SHP77 (cell line): ENCODE measurements around the gene DENND5B.
A peak's percentile ranks its signal among the peaks of the same experiment; 100 is the strongest.

ENCODE experiments used
- DNase-seq, 2 experiments: peaks; one replicate each; lab custom pipeline; 2025; lab: John Stamatoyannopoulos, UW

The DENND5B gene

DNA sequence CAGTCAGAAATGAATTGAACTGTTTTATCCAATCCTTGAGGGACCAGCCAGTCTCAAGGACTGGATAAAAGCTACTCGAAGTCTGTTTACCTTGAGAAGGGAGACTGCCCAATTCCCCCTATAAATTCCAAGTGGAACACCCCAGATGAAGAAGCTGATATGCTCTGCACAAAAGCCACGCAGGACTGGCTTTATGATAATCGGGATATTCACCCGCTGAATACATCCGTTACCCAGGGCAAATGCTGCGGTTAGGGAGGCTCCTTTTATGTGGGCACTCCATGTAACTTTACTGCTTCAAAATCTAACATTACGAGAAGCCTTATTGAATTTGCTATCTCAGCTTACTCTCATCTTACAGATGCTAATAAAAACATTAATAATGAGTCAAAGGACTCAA, 119.1 kb downstream of the DENND5B start:
- no peak for DNase-seq

DNA sequence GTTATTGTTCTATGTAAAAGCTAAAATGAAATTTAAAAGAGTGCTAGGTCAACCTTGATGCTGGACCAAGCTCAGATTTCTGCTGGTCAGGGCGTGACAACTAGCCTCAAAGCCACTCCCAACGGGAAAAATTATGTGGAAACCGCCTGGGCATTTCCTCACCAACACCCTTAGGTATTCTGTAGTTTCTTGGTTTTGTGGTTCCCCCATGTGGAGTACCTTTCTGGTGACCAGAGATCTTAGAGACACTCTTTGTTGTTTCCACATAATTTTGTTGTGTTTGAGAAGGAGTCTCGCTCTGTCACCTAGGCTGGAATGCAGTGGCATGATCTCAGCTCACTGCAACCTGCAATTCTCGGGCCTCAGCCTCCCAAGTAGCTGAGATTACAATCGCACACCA, 119.9 kb downstream of the DENND5B start:
- DNase-seq, result no peak

DNA sequence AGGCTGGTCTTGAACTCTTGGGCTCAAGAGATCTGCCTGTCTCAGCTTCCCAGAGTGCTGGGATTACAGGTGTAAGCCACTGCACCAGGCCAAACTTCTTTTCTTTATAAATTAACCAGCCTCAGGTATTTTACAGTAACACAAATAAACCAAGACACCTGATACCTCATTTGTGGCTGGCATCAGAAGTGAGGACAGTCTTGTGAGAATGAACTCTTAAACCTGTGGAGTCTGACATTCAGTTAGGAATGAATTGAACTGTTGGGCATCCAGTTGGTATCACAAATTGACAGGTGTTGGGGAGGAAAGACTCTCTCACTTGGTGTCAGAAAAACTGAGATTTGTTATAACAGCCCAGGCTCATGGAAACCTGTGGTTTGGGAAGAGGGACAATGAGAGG, 120.5 kb downstream of the DENND5B start:
- DNase-seq, result no peak

DNA sequence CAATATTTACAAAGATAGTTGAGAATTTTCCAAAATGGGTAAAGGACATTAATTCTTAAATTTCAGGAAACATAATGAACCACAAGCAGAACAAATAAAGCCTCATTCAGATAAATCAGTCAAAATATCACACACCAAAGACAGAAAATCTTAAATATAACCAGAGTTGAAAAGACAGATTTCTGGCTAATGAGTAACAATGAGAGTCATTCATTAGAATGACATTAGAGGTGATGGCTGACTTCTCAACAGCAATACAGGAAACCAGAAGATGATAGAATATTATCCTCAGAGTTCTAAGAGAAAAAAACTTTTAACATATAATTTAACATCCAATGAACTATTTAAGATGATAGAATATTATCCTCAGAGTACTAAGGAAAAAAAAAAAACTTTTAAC, 124.2 kb downstream of the DENND5B start:
- DNase-seq, result no peak

DNA sequence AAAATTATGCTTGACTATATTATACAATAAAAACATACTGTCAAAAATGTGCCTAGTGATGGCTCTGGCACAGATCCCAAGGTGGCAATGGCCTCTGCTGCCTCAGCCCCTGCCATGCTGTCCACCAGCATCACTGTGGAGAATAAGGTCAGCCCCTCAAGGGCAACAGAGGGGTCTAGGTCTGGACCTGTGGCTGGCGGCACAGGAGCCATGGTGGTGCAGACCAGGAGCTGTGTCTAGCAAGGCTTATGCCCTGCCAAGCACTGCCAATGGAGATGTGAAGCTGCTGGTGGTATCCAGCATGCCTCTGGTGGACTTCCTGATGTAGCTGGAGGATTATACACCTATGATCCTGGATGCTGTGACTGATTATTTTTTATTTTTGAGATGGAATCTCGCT, 125.9 kb downstream of the DENND5B start:
- no peak for DNase-seq

DNA sequence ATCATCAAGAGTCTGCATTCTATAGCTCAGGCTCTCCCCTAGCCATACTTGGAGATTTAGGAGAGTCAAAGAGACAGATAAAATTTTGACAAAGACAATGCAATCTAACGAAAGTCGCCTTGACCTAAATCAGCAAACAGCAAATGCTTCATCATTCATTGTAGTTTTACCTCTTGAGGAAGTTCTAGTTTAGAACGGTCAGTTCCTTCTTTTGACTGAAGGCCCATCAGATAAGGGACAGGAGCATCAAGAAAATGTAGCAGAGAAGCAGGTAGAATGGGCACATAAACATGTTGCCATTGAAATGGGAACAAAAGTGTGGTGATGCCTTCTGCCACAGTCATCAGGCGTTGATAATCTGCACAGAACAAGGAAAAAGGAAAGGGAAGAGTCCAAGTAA, 130.9 kb downstream of the DENND5B start:
- DNase-seq, result no peak

DNA sequence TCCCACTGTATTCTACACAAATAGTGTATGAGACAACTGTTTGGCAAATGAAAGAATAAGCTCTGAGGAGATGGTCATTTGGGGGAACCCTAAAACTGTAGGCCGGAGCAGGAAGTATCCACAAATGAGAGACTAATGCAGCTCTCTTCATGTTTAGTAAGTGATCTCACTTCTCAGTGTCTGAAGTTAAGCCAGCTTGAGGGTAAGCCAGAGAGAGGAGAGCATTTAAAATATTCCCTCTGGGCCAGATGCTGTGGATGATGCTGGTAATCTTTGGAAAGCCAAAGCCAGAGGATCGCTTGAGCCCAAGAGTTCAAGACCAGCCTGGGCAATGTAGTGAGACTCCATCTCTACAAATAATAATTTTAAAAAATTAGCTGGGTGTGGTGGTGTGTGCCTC, 134.4 kb downstream of the DENND5B start:
- no peak for DNase-seq

DNA sequence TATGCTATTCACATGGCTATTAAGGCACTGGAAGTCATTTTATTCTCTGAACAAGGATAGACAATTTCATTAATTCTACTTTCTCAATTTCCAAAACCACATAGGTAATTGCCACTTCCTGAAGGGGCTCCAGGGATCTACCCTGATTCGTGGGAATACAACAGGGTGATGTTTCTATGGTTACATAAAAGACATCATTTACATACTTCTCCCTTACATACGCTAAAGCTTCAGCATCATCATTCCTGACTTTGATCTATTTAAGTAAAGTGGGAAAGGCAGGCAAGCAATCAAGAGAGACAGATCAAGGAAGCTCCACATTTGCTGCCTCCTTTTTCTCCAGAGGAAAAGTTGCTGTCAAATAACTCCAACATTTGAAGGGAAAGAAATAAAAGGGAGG, 146.2 kb downstream of the DENND5B start:
- DNase-seq, result no peak

DNA sequence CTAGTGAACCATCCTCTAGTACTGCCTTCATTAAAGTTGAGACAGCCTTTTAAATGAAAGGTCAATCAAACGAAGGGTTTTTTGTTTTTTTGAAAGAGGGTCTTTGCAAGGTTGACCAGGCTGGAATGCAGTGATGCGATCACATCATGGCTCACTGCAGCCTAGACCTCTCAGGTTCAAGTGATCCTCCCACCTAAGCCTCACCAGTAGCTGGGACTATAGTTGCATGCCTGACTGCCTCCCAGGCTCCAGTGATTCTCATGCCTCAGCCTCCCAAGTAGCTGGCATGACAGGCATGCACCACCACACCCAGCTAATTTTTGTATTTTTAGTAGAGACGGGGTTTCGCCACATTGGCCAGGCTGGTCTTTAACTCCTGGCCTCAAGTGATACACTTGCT, 150.3 kb downstream of the DENND5B start:
- no peak for DNase-seq

DNA sequence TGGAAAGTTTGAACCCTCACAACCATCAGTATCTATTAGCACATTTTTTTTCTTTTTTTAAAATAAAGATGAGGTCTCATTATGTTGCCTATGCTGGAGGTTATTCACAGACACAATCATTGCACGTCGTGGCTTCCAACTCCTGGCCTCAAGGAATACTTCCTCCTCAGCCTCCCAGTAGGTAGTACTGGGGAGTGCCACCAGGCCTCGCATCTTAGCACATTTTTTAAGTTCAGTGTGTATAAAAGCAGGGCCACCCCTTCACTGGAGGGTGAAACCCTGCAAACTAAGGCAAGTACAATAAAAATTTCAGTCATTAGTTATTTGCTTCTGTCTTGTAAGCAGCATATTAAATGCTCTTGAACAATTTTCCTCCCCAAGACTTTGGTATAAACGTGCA, 150.8 kb downstream of the DENND5B start:
- no peak for DNase-seq

DNA sequence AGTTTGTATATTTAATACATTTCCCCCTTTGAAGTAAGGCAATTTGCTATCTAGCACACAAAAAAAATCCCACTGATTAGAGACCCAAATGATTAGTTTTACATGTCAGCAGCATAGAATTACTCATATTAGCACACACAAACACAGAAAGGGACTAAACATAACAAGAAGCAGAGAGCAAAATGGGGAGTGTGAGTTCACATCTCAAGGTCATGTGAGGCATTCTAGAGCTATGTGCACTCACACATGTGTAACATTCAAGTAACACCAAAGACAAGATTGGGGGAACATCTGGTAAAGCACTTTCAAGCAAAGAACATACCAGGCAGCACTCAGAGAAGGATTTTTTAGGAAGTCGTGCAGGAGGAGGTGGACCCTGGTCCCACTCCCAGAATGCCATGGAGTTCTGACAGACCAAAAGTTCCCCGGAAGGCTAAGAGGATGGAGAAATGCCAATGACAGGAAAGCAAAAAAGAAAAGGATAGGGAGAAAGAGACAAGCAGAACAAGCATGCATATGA, 159.2 kb downstream of the DENND5B start:
- DNase-seq, result no peak

DNA sequence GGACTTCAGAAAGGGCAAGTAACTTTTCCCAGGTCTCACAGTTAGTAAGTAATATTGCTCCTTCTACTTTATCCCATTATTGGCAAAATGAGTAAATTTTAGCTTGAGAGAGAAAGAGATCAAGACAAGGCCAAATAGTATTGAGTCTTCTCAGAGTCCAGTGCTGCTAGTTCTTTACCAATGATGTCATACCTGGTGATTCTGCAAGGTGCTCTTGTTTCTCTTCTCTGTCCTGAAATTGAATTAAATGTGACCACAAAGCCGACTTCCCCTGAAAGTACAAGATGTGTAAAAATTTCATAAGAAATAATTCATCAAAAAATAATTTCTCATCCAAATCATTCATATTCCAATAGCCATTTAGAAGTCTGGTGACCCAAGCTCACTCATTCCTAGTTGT, 167.5 kb downstream of the DENND5B start:
- DNase-seq, result no peak

DNA sequence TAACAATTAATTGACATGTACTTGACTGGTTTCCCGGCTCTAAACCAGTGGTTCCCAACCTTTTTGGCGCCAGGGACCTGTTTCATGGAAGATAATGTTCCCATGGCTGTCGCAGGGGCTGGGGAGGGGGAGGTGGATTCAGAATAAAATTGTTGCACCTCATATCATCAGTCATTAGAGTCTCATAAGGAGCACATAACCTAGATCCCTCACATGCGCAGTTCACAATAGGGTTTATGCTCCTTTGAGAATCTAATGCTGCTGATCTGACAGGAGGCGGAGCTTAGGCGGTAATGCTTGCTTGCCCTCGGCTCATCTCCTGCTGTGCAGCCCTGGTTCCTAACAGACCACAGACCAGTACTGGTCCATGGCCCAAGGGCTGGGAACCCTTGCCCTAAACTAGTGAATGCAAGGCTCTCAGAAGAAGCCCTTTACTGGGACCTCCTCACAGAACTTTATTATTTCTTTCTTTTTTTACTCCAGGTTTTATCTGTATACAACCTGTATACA, 178.6 kb downstream of the DENND5B start:
- no peak for DNase-seq

DNA sequence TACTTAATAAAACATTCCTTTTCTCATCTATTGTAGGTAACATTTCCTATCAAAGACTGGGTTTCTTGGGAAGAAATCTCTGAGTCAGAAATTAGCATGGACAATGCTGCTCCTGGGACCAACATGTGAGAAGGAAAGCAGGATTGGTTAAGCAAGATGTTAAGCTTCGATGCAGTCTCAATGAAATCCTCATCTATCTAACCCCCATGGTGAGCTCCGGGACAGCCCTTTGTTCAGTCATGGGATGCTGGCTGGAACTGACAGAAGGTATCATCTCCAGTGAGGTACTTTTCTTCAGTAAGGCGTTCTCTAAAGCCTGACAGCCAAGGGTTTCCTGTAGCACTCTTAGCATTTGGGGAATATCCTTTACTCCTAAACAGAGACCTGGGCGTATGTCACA, 182.2 kb downstream of the DENND5B start:
- DNase-seq, result no peak

DNA sequence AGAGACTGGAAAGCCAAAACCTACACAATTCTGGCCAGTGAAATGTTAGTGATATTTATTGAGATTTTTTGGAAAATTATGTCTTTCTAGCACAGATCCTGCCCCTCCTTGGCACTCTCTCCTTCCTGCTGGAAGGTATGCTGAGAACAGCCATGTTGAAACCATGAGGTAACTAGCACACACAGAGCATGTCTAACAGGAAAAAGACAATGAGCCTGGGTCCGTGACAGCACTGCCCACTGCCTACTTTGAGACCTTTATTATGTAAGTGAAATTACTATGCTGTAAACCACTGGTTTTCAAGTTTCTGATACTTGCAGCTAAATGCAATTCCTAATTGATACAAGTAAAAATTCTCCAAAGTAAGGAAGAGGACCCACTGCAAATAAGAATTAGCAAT, 183.4 kb downstream of the DENND5B start:
- DNase-seq, result no peak

DNA sequence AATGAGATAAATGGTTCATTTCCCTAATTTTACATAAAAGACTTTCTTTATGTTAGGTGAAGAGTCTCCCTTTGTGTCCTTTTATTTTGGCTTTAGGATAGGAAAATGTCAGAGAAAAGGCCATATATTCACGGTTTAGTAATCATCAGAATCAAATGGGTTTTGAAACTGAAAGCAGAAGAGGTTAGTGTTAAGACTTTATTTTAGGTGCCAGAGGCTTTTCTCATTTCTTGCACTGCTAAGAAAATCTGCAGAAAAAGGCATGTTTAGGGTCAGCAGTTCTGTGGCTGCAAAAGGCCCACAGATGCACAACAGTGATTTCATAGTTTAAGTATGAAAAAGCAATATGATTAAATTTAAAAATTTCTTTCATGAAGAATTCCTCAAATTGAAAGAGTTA, 184.6 kb downstream of the DENND5B start:
- no peak for DNase-seq

DNA sequence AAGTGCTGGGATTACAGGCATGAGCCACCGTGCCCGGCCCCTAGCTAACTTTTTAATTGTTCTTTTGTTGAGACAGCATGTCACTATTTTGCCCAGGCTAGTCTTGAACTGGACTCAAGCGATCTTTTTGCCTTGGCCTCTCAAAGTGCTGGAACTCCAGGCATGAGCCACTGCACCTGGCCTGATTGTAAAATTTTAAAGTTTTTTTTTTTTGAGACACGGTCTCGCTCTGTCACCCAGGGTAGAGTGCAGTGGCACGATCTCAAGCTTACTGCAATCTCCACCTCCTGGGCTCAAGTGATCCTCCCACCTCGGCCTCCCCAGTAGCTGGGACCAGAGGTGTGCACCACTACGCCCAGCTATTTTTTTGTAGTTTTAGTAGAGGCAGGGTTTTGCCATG, 185.9 kb downstream of the DENND5B start:
- DNase-seq, result no peak

DNA sequence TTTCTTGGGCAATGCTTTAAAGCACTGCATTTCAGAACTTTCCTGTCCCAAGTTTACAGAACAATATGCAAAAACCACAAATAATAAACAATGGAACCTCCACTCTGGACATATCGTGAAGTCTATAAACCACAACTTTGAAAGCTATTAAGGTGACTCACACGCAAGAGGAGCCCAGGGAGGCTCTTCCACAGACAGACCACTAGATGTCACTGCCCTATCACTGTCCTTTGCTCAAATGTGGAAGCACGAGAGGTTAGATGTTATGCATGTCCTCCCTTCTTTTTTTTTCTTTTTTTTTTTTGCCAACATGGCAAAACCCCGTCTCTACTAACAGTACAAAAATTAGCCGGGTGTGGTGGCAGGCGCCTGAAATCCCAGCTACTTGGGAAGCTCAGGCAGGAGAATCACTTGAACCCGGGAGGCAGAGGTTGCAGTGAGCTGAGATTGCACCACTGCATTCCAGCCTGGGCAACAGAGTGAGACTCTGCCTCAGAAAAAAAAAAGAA, 187.8 kb downstream of the DENND5B start:
- peak; percentile 85 for DNase-seq

DNA sequence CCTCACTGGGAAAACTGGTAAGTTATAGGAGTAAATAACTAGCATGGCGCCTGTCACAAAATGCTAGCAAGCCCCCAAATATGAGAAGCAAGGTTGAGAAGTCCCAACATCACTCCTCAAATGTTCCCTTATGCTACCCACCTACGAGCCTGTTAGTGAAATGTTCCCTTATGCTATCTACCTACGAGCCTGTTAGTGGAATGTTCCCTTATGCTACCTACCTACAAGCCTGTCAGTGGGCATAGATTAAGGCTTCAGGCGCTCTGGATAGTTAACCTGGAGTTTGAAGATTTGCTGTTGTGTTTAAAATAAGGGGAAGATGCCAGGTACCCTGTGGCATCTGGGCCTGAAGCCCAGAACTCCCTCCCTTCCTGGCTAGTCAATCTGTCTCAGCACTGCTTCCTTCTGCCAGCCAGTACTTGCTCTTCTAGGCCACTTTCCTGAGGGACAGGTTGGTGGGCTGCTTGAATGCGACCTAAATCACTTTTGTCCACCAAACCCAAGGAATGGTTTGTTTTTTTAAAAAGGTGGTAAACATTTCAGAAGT, 197.9 kb downstream of the DENND5B start:
- DNase-seq, result no peak

DNA sequence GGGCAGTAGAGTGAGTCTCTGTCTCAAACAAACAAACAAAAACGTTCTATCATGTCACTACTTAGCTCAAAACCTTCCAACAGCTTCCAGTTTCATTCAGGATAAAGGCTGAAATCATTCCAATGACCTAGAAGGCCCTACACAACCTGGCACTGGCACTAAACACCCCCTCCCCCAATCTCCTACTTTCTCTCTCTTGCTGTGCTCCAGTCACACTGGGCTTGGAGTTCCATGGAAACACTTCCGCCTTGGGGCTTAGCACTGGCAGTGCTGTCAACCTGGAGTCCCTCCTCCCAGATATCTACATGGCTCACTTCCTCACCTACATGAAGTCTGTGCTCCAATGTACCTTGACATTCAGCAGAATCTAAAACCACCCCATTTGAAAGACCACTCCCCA, 199.9 kb downstream of the DENND5B start:
- no peak for DNase-seq

DNA sequence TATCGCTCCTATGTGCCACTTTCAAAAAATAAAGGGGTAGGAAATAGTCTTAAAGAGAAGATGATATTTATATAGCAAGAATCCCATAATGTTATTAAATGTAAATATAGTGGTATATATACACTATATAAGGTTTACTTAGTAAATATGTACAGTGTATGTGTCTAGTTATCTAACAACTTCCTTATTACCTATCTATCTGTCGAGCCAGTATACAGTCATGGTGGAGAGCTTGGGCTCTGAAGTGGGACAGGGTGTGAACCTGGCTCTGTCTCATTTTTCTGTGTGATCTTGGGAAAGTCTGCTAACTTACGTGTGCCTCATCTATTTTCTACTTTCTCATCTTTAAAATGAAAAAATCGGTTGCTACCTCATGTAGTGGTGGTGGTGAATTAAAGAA, 202.2 kb downstream of the DENND5B start:
- no peak for DNase-seq

DNA sequence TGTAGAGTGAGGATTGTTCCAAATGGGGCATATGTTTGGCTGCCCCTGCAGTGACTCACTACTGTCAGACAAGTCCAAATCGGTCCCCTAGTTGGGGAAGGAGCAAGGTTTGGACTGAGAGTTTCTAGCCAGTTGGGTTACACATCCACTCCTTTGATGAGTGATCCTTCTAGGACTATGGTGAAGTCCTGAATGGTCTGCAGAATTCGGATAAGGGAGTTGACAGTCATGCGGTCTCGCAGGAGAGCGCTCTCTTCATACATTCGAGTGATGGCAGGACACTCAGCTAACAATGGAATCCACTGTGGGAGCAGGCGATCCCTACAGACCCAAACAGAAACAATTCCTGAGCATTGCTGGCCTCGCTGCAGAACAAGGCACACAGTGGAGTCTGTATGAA, 203.5 kb downstream of the DENND5B start:
- DNase-seq, result no peak

DNA sequence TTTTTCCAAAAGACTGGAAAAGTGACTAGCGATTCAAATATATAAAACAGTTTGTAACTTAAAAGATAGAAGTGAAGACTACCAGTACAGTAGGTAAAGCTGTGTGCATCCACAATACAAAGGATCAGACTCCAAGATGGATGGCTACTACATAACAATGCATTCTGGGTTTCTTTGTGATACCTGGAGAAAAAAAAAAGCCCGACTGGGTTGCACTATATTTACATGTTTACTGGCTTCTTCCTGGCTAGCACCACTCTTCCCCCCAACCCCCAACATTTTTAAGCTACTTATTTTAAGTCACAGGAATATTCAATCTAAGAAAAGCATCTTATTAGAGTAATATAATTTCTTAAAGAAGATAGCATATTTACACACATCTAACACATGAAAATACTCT, 203.9 kb downstream of the DENND5B start:
- no peak for DNase-seq

DNA sequence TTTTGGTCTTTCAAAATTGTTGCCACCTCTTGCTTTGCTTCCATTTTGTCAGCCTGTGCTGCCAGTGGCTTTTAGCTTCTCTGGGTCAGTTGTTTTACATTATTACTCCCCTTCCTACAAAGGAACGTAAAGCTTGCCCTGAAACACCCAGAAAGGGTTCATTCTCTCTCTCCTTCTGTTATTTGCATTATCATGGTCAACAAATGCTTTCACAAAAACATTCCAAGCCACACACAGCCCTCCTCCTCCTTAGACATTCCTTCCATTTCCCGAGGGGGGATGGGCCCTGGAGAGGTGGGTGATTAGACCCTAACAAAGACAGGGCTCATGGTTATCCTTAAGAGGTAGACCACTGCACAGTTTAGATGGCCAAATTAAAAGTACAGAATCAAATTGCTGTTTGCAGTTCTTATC, 204.6 kb downstream of the DENND5B start:
- DNase-seq, result no peak
